Endothelial cell of umbilical vein (primary cell): ENCODE data around the gene SLC23A1.

ENCODE experiments used
- CTCF ChIP-seq, 2 donors: IDR thresholded peaks; 1 replicate in 1 of 2; 2 replicates in 1 of 2; pipeline ENCODE4 v1.5.1; 2011; ENCODE audit warnings: low read length in 2 of 2, mild to moderate bottlenecking in 2 of 2, moderate library complexity in 2 of 2, control low read depth in 1 of 2, inconsistent platforms in 1 of 2, low read depth in 1 of 2; ENCODE audit not compliant: insufficient read depth in 1 of 2; ENCODE audit errors: extremely low read depth in 1 of 2
- EZH2 ChIP-seq: IDR thresholded peaks from 2 replicates; pipeline ENCODE4 v1.6.1; 2012; ENCODE audit warnings: borderline replicate concordance, low read depth, mild to moderate bottlenecking, moderate library complexity, low read length, inconsistent platforms; ENCODE audit not compliant: severe bottlenecking
- FOS ChIP-seq: IDR thresholded peaks from 2 replicates; pipeline ENCODE4 v1.6.1; 2011; ENCODE audit warnings: mild to moderate bottlenecking, low read length, moderate library complexity, borderline replicate concordance; ENCODE audit not compliant: insufficient read depth
- MAX ChIP-seq: IDR thresholded peaks from 2 replicates; pipeline ENCODE4 v1.6.1; 2011; ENCODE audit not compliant: insufficient read depth, insufficient read length
- MYC ChIP-seq: IDR thresholded peaks from one replicate; pipeline ENCODE4 v1.6.1; 2011; ENCODE audit warnings: mild to moderate bottlenecking, low read depth, low read length
- POLR2A ChIP-seq: IDR thresholded peaks from 2 replicates; pipeline ENCODE4 v1.6.1; 2012; ENCODE audit warnings: low read depth, mild to moderate bottlenecking, control low read depth, low read length
- POLR2AphosphoS5 ChIP-seq: IDR thresholded peaks from 2 replicates; pipeline ENCODE4 v1.6.1; 2012; ENCODE audit warnings: low read depth, mild to moderate bottlenecking, control low read depth, low read length, moderate library complexity; ENCODE audit not compliant: insufficient read depth

GRCh38 chr5:139394123-139394653 is 11.1 kb upstream of the SLC23A1 start:
- TF ChIP-seq FOS (no peak), CTCF (IDR thresholded peaks at IDR 0.05; ENCODE audit: extremely low read depth in 1 of 2, insufficient read depth in 1 of 2, low read depth in 1 of 2, low read length in 2 of 2) (peak; percentile 43 to 64), POLR2A (no peak), POLR2AphosphoS5 (no peak), EZH2 (peak; percentile 84), MYC (no peak), MAX (no peak)
